OCI-LY7 (cell line): ENCODE data around the gene BASP1. TPM values are rescaled to one million over a fixed set of nuclear protein-coding genes. Genes with fewer than 3 reads are reported as not detected.

Source experiments
- BruUV-seq: library from RNA; stranded (reverse); fragments of 400-500 nt; replicated peaks from 2 replicates; lab custom pipeline; 2021; lab: Mats Ljungman, UMichigan
- CTCF ChIA-PET: fragments of 300-600 bp; sonication (Branson Sonifier 250); formaldehyde crosslinking; loops from one replicate; lab custom pipeline; 2022; ENCODE audit warnings: antibody characterized with exemption; ENCODE audit not compliant: unreplicated experiment; lab: Charles Lee
- POLR2A ChIA-PET: fragments of 300-600 bp; sonication (Branson Sonifier 250); formaldehyde crosslinking; loops from one replicate; lab custom pipeline; 2022; ENCODE audit warnings: antibody characterized with exemption; lab: Charles Lee
- DNase-seq: peaks from one replicate; pipeline ENCODE4 v3.0.0-alpha.2; 2015; ENCODE audit warnings: low spot score
- H2AFZ ChIP-seq: fragments of 200-600 bp; sonication (generic), shearing (Covaris generic); 2 replicates; pipeline ENCODE4 v1.6.1; 2014; ENCODE audit warnings: mild to moderate bottlenecking, antibody characterized with exemption, low read length, moderate library complexity
- H3K27ac ChIP-seq: fragments of 200-600 bp; sonication (generic); 2 replicates; pipeline ENCODE4 v1.5.1; 2014; ENCODE audit warnings: mixed run types, low read depth, mild to moderate bottlenecking, moderate library complexity, low read length, inconsistent platforms; ENCODE audit not compliant: poor library complexity, severe bottlenecking
- H3K36me3 ChIP-seq: fragments of 200-600 bp; sonication (generic); 2 replicates; pipeline ENCODE4 v1.6.1; 2014; ENCODE audit warnings: mild to moderate bottlenecking, antibody characterized with exemption, low read length, moderate library complexity, mixed read lengths; ENCODE audit not compliant: insufficient read depth
- H3K4me1 ChIP-seq: fragments of 200-600 bp; sonication (generic); 2 replicates; pipeline ENCODE4 v1.5.1; 2014; ENCODE audit warnings: mild to moderate bottlenecking, low read length; ENCODE audit not compliant: insufficient read depth, poor library complexity, severe bottlenecking
- H3K4me2 ChIP-seq: fragments of 200-600 bp; sonication (generic); 2 replicates; pipeline ENCODE4 v1.6.1; 2014; ENCODE audit warnings: mild to moderate bottlenecking, low read length
- H3K4me3 ChIP-seq: fragments of 200-600 bp; sonication (generic); 2 replicates; pipeline ENCODE4 v1.5.1; 2014; ENCODE audit warnings: mild to moderate bottlenecking, low read depth, low read length; ENCODE audit not compliant: poor library complexity, severe bottlenecking
- H3K79me2 ChIP-seq: fragments of 200-600 bp; sonication (generic); 2 replicates; pipeline ENCODE4 v1.6.1; 2016; ENCODE audit warnings: low read depth, mild to moderate bottlenecking, low read length, moderate library complexity, mixed read lengths; ENCODE audit not compliant: insufficient read depth
- H3K9me2 ChIP-seq: fragments of 200-600 bp; sonication (generic); 2 replicates; pipeline ENCODE4 v1.6.1; 2016; ENCODE audit warnings: mild to moderate bottlenecking, low read length, mixed read lengths; ENCODE audit not compliant: insufficient read depth
- H3K9me3 ChIP-seq: fragments of 200-600 bp; sonication (generic); 2 replicates; pipeline ENCODE4 v1.6.1; 2014; ENCODE audit warnings: mild to moderate bottlenecking, mixed run types, low read length, mixed read lengths
- H4K20me1 ChIP-seq: fragments of 200-600 bp; sonication (generic); 2 replicates; pipeline ENCODE4 v1.6.1; 2014; ENCODE audit warnings: mild to moderate bottlenecking, antibody characterized with exemption, low read length, moderate library complexity, mixed read lengths; ENCODE audit not compliant: insufficient read depth
- EZH2phosphoT487 ChIP-seq: fragments of 200-600 bp; sonication (generic); IDR thresholded peaks from 2 replicates; pipeline ENCODE4 v1.6.1; 2018; ENCODE audit warnings: low read depth, borderline replicate concordance, mild to moderate bottlenecking, mixed run types, antibody characterized with exemption, low read length, moderate library complexity, mixed read lengths
- intact Hi-C: fragments of 100-400 bp; cut with micrococcal nuclease; formaldehyde crosslinking; loops from one replicate; pipeline ENCODE4 v1.10.0; 2022; ENCODE audit not compliant: unreplicated experiment
- total RNA-seq, 2 experiments: library from RNA; depleted of rRNA in 1 of 2; stranded (reverse); fragments of >200 nt in 1 of 2; shearing (Covaris generic) in 1 of 2; gene quantifications; 2 replicates each; pipeline ENCODE4 v1.2.3, GENCODE V29; 2014 to 2022
- TF ChIP-seq, protein P1 (sequence below): fragments of 200-600 bp; sonication (generic); conservative IDR thresholded peaks from 2 replicates; pipeline ENCODE4 v1.5.1; 2014; ENCODE audit warnings: mild to moderate bottlenecking, antibody characterized with exemption, low read length, moderate library complexity, mixed read lengths

The BASP1 gene
- total RNA-seq, 2 experiments from 2014 or later: 23.4 to 64.8 TPM

DNA sequence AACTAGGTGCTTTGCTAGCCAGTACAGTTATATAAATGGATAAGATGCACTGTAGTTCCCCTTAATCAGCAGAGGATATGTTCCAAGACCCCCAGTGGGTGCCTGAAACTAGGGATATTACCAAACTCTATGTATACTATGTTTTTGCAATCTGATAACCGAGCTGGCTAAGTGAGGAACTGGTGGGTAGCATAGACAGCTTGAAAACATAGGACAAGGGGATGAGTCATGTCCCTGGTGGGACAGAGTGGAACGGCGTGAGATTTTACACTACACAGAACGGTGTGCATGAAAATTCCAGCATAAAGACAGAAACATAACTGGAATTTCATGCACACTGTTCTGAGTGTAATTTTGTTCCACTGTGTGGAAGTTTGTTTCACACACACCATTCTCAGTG, 86.9 kb downstream of the BASP1 start:
- no peaks in the 10 kb centered on the region for H3K9me2 ChIP-seq
- no peak overlapping the region for H3K4me3 ChIP-seq
- no peaks in the 10 kb centered on the region for H3K4me1 ChIP-seq
- H3K36me3 ChIP-seq: no peaks in the 10 kb centered on the region
- no peak overlapping the region for H3K4me2 ChIP-seq
- no peaks in the 10 kb centered on the region for H3K9me3 ChIP-seq
- no peak for DNase-seq
- no peaks in the 10 kb centered on the region for H3K79me2 ChIP-seq
- H4K20me1 ChIP-seq: no peaks in the 10 kb centered on the region
- H2AFZ ChIP-seq: no peak overlapping the region
- TF ChIP-seq EZH2phosphoT487: no peak
- TF ChIP-seq, protein P1, sequence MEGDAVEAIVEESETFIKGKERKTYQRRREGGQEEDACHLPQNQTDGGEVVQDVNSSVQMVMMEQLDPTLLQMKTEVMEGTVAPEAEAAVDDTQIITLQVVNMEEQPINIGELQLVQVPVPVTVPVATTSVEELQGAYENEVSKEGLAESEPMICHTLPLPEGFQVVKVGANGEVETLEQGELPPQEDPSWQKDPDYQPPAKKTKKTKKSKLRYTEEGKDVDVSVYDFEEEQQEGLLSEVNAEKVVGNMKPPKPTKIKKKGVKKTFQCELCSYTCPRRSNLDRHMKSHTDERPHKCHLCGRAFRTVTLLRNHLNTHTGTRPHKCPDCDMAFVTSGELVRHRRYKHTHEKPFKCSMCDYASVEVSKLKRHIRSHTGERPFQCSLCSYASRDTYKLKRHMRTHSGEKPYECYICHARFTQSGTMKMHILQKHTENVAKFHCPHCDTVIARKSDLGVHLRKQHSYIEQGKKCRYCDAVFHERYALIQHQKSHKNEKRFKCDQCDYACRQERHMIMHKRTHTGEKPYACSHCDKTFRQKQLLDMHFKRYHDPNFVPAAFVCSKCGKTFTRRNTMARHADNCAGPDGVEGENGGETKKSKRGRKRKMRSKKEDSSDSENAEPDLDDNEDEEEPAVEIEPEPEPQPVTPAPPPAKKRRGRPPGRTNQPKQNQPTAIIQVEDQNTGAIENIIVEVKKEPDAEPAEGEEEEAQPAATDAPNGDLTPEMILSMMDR: no peak
- POLR2A ChIA-PET: interaction anchor here (0.6 kb wide), 1 partner anchor 15 kb away, joined by 3 read pairs; no protein-coding TSS in a partner anchor
- no peak overlapping the region for H3K27ac ChIP-seq
- no TSS peak for BruUV-seq
- intact Hi-C loops: no loop called here
- CTCF ChIA-PET: no interaction called here

DNA sequence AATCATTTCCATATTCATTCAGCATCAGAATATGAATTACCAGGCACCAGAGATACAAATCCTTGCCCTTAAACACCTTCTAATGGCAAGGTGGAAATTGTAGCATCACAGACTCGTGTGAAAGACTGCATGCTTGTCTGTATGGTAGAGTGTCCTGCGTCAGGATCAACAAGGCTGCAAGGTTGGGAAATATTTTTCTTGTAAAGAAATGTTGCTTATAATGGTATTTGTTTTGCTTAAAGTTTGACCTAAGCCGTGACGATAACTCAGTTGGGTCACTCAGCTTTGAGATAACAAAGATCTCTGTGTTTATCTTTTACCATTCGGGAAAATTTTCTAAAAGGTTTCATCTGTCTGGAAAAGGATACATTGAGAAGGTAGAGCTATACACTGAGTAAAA, 87.6 kb downstream of the BASP1 start:
- H3K36me3 ChIP-seq: no peaks in the 10 kb centered on the region
- ChIA-PET CTCF (no interaction called here), POLR2A (interaction anchor here (0.8 to 1.5 kb wide), 3 partner anchors 11 to 36 kb away, joined by 3 to 4 read pairs (median 4); no protein-coding TSS in a partner anchor)
- no peak overlapping the region for H3K4me3 ChIP-seq
- no peak for TF ChIP-seq EZH2phosphoT487
- TF ChIP-seq, protein P1: no peak
- no peak overlapping the region for H3K27ac ChIP-seq
- intact Hi-C loops: no loop called here
- no peaks in the 10 kb centered on the region for H3K79me2 ChIP-seq
- H4K20me1 ChIP-seq: no peaks in the 10 kb centered on the region
- H3K4me2 ChIP-seq: no peak overlapping the region
- no peaks in the 10 kb centered on the region for H3K9me3 ChIP-seq
- no TSS peak for BruUV-seq
- no peak for DNase-seq
- no peaks in the 10 kb centered on the region for H3K4me1 ChIP-seq
- H2AFZ ChIP-seq: no peak overlapping the region
- H3K9me2 ChIP-seq: no peaks in the 10 kb centered on the region

DNA sequence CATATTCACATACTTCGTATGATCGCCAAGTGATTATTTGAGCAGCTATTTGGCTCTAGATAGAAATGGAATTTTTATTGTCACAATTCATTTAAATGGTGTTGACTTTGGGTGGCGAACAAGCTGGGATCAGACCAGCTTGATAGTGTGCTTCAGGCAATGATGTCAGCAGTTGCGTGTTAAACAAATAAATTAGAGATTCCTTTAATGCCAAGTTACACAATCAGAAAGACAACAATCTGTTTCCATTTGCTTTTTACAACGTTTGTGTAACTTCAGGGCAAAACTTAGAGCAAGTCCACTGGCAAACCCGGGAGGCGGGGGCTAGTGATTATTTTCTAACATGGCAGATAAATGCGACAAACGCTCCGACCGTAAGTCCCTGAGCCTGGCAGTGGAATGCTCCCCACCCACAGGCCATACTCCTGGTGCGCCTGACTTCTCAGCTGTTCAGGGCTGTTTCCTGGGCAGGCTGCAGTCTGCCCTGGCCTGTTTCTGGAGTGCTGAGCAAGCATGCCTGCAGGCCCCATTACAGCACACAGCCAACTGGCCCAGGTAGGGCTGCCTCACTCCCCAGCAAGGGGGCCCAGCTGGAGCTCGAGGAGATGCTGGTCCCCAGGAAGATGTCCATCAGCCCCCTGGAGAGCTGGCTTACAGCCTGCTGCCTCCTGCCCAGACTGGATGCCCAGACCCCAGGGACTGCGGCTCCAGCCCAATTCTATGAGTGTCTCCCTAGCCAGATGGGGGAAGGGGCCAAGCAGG, 88.7 kb downstream of the BASP1 start:
- no peak for TF ChIP-seq EZH2phosphoT487
- TF ChIP-seq, protein P1: no peak
- no peaks in the 10 kb centered on the region for H3K9me2 ChIP-seq
- intact Hi-C loops: no loop called here
- BruUV-seq: no TSS peak
- no peak overlapping the region for H3K27ac ChIP-seq
- DNase-seq: no peak
- no peak overlapping the region for H2AFZ ChIP-seq
- no peaks in the 10 kb centered on the region for H4K20me1 ChIP-seq
- H3K36me3 ChIP-seq: no peaks in the 10 kb centered on the region
- H3K79me2 ChIP-seq: no peaks in the 10 kb centered on the region
- ChIA-PET POLR2A (interaction anchor here (0.7 to 1.5 kb wide), 3 partner anchors 9 to 27 kb away, joined by 3 to 5 read pairs (median 4); no protein-coding TSS in a partner anchor), CTCF (no interaction called here)
- H3K4me3 ChIP-seq: no peak overlapping the region
- H3K4me1 ChIP-seq: no peaks in the 10 kb centered on the region
- no peak overlapping the region for H3K4me2 ChIP-seq
- H3K9me3 ChIP-seq: no peaks in the 10 kb centered on the region
